Measurements from ENCODE around the gene RBPJ. TPM values are rescaled to one million over a fixed set of nuclear protein-coding genes. Genes with fewer than 3 reads are reported as not detected.
A peak's percentile ranks its signal among the peaks of the same experiment; 100 is the strongest.

RBPJ gene
- total RNA-seq, 1 experiment from 2014 or later = 59.8 TPM

GRCh38 chr4:26406346-26406975 lies 85.6 kb downstream of the RBPJ start:
- no TSS peak for BruUV-seq (replicated peaks)
- ChIA-PET POLR2A (ENCODE audit: low non-redundant PET) (no interaction called here), CTCF (no interaction called here)
- H3K4me3 ChIP-seq (ENCODE audit: low read depth, low read length, poor library complexity, severe bottlenecking) = no peak overlapping the region
- H3K9me3 ChIP-seq (ENCODE audit: low read depth, low read length, poor library complexity, severe bottlenecking) = peaks cover 16% of the 10 kb centered on the region
- peak; percentile 19 for DNase-seq (ENCODE audit: low spot score)
- intact Hi-C loops (cut with micrococcal nuclease; ENCODE audit: unreplicated experiment) = no loop called here
- TF ChIP-seq CTCF (conservative IDR thresholded peaks at IDR 0.05; ENCODE audit: low read depth, low read length) (no peak), EZH2 (IDR thresholded peaks at IDR 0.05; ENCODE audit: borderline replicate concordance, low read depth, low read length, poor library complexity, severe bottlenecking) (no peak)
- no peak overlapping the region for H3K27ac ChIP-seq (ENCODE audit: low read depth, low read length, poor library complexity, severe bottlenecking)
- H3K36me3 ChIP-seq (ENCODE audit: insufficient read depth, low read length, poor library complexity, severe bottlenecking) = peaks cover 15% of the 10 kb centered on the region
- no peaks in the 10 kb centered on the region for H3K4me1 ChIP-seq (ENCODE audit: insufficient read depth, low read length, poor library complexity, severe bottlenecking)
- H3K27me3 ChIP-seq (replicated peaks; ENCODE audit: insufficient read depth, low read depth, low read length, poor library complexity) = no peaks in the 10 kb centered on the region

GRCh38 chr4:26407476-26407875 lies 86.7 kb downstream of the RBPJ start:
- peaks cover 15% of the 10 kb centered on the region for H3K36me3 ChIP-seq (ENCODE audit: insufficient read depth, low read length, poor library complexity, severe bottlenecking)
- no peaks in the 10 kb centered on the region for H3K27me3 ChIP-seq (replicated peaks; ENCODE audit: insufficient read depth, low read depth, low read length, poor library complexity)
- H3K27ac ChIP-seq (ENCODE audit: low read depth, low read length, poor library complexity, severe bottlenecking) = no peak overlapping the region
- no peak for TF ChIP-seq EZH2 (IDR thresholded peaks at IDR 0.05; ENCODE audit: borderline replicate concordance, low read depth, low read length, poor library complexity, severe bottlenecking)
- TF ChIP-seq CTCF (conservative IDR thresholded peaks at IDR 0.05; ENCODE audit: low read depth, low read length) = no peak
- H3K4me3 ChIP-seq (ENCODE audit: low read depth, low read length, poor library complexity, severe bottlenecking) = no peak overlapping the region
- intact Hi-C loops (cut with micrococcal nuclease; ENCODE audit: unreplicated experiment) = no loop called here
- POLR2A ChIA-PET (ENCODE audit: low non-redundant PET) = no interaction called here
- peaks cover 16% of the 10 kb centered on the region for H3K9me3 ChIP-seq (ENCODE audit: low read depth, low read length, poor library complexity, severe bottlenecking)
- no peak for DNase-seq (ENCODE audit: low spot score)
- CTCF ChIA-PET = no interaction called here
- no TSS peak for BruUV-seq (replicated peaks)
- no peaks in the 10 kb centered on the region for H3K4me1 ChIP-seq (ENCODE audit: insufficient read depth, low read length, poor library complexity, severe bottlenecking)

GRCh38 chr4:26410385-26411293 lies 89.8 kb downstream of the RBPJ start:
- BruUV-seq (replicated peaks) = no TSS peak
- H3K36me3 ChIP-seq (ENCODE audit: insufficient read depth, low read length, poor library complexity, severe bottlenecking) = peaks cover 15% of the 10 kb centered on the region
- no peak overlapping the region for H3K4me3 ChIP-seq (ENCODE audit: low read depth, low read length, poor library complexity, severe bottlenecking)
- H3K4me1 ChIP-seq (ENCODE audit: insufficient read depth, low read length, poor library complexity, severe bottlenecking) = no peaks in the 10 kb centered on the region
- H3K9me3 ChIP-seq (ENCODE audit: low read depth, low read length, poor library complexity, severe bottlenecking) = peaks cover 15% of the 10 kb centered on the region
- H3K27me3 ChIP-seq (replicated peaks; ENCODE audit: insufficient read depth, low read depth, low read length, poor library complexity) = no peaks in the 10 kb centered on the region
- CTCF ChIA-PET = interaction anchor here (1.0 to 1.1 kb wide), 3 partner anchors 15 to 349 kb away, joined by 3 to 10 read pairs (median 5); no protein-coding TSS in a partner anchor
- intact Hi-C loops (cut with micrococcal nuclease; ENCODE audit: unreplicated experiment) = loop anchor here (2.0 to 5.0 kb wide), 5 partner anchors 80 to 968 kb away; no protein-coding TSS in a partner anchor
- peak; percentile 73 for DNase-seq (ENCODE audit: low spot score)
- no peak overlapping the region for H3K27ac ChIP-seq (ENCODE audit: low read depth, low read length, poor library complexity, severe bottlenecking)
- TF ChIP-seq EZH2 (IDR thresholded peaks at IDR 0.05; ENCODE audit: borderline replicate concordance, low read depth, low read length, poor library complexity, severe bottlenecking) (no peak), CTCF (conservative IDR thresholded peaks at IDR 0.05; ENCODE audit: low read depth, low read length) (peak; percentile 72)
- POLR2A ChIA-PET (ENCODE audit: low non-redundant PET) = no interaction called here
